Central memory CD4-positive, alpha-beta T cell (primary cell): Measurements from ENCODE around the gene PRDM16.

Experiments
- DNase-seq: peaks from one replicate; pipeline ENCODE4 v3.0.0; 2022
- total RNA-seq, 3 experiments: gene quantifications; one replicate each; lab custom pipeline; 2026; lab: John Stamatoyannopoulos, UW

Gene PRDM16
- total RNA-seq = 0 to 1.1 (median 0.18) reads per million in 3 experiments

- DNase-seq = no peak
Observed at GRCh38 chr1:3068564-3069431, at the start of gene PRDM16. TSS of gene PRDM16 (plus strand) at chr1:3069203. CDS start at chr1:3069260, 57 bp downstream.

- DNase-seq = no peak
Observed at GRCh38 chr1:3019516-3020051, 49.4 kb upstream of the PRDM16 start.

- DNase-seq = no peak
Observed at GRCh38 chr1:3020263-3020909, 48.6 kb upstream of the PRDM16 start.

- no peak for DNase-seq
Observed at GRCh38 chr1:3021233-3021671, 47.8 kb upstream of the PRDM16 start, which contains the start of gene ACTRT2. TSS of gene ACTRT2 (plus strand) at chr1:3021467. CDS start at chr1:3021687, 220 bp downstream.

GRCh38 chr1:3021801-3022401 lies 47.1 kb upstream of the PRDM16 start:
- no peak for DNase-seq

GRCh38 chr1:3022511-3022973 lies 46.5 kb upstream of the PRDM16 start:
- no peak for DNase-seq

GRCh38 chr1:3022976-3023375 lies 46.0 kb upstream of the PRDM16 start:
- no peak for DNase-seq

GRCh38 chr1:3024019-3024418 lies 45.0 kb upstream of the PRDM16 start:
- no peak for DNase-seq

GRCh38 chr1:3024588-3024987 lies 44.4 kb upstream of the PRDM16 start:
- no peak for DNase-seq

- DNase-seq = no peak
Observed at GRCh38 chr1:3026124-3026523, 42.9 kb upstream of the PRDM16 start.

- DNase-seq = no peak
Observed at GRCh38 chr1:3026581-3027391, 42.2 kb upstream of the PRDM16 start.

GRCh38 chr1:3027611-3028371 lies 41.2 kb upstream of the PRDM16 start:
- no peak for DNase-seq

GRCh38 chr1:3028531-3029282 lies 40.3 kb upstream of the PRDM16 start:
- no peak for DNase-seq

- no peak for DNase-seq
Observed at GRCh38 chr1:3029481-3029961, 39.5 kb upstream of the PRDM16 start.

- DNase-seq = no peak
Observed at GRCh38 chr1:3029991-3030662, 38.9 kb upstream of the PRDM16 start.

- DNase-seq = no peak
Observed at GRCh38 chr1:3030663-3031381, 38.2 kb upstream of the PRDM16 start.

- no peak for DNase-seq
Observed at GRCh38 chr1:3031401-3032221, 37.4 kb upstream of the PRDM16 start.

GRCh38 chr1:3032371-3033039 lies 36.5 kb upstream of the PRDM16 start:
- DNase-seq = no peak
